ENCODE results near the gene OAT.

The OAT gene

DNA sequence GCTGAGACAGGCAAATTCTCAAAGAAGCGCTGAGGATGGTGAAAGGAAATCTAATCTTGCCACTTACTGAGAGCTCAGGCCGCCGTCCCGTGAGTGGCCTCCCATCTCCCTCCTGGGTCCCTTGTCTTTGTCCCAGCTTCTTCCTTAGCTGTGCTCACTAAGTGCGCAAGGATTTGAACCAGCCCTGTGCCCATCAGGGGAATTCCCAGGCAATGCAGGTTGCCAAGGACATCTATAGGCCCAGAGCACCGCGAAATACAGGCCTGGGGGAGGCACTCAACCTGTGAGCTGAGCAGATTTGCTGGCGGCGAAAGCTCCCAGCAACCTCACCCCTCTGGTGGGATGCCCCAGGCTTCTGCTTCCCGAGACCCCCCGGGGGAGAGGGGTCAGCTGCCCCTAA lies 64.8 kb downstream of the OAT start:
- no peak for DNase-seq (ENCODE audit: low read depth)

- no peak for DNase-seq (ENCODE audit: low read depth)
Measured at GRCh38 chr10:124353091-124353815, 65.5 kb downstream of the OAT start.

DNA sequence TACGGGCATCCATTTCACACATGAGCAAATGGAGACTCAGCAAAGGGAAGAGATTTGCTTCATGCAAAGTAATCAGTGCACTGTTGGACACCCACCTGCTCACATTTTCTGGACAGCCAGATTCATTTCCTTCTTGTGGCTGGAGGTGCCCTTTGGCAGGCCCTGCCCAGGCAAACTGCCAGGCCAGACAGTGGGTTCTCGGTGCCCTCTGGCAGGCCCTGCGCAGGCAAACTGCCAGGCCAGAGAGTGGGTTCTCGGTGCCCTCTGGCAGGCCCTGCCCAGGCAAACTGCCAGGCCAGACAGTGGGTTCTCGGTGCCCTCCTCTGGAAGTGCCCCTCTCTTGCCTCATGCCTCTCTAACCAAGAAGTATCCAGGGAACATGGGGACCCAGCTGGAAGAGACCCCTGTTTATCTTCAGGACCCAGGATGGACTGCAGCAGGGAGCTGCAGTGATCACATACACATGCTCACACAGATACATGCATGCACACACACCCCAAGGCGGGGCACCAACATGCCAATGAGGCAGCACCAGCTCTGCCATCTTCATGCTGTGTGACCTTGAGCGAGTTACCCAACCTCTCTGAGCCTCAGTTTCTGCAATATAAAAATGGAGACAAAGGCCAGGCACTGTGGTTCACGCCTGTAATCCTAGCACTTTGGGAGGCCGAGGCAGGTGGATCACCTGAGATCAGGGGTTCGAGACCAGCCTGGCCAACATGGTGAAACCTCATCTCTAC lies 67.1 kb downstream of the OAT start:
- DNase-seq (ENCODE audit: low read depth) = no peak

DNA sequence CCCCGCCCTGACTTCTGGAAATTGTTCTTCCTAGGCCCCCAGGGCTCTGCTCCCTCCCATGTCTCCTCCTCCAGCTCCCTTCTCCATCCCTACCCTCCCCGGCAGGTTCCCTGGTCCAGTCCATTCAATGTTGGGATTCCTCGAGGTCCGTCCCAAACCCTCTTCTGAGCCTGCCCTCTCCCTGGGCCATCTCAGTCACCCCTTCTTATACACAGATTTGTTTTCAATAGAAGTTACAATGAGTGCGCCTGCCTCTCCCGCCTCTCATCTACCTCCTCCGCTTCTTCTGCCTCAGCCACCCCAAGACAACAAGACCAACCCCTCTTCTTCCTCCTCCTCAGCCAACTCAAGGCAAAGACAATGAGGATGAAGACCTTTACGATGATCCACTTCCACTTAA lies 67.9 kb downstream of the OAT start:
- DNase-seq (ENCODE audit: low read depth) = no peak

GRCh38 chr10:124349996-124350280 lies 68.8 kb downstream of the OAT start:
- DNase-seq (ENCODE audit: low read depth) = no peak

DNA sequence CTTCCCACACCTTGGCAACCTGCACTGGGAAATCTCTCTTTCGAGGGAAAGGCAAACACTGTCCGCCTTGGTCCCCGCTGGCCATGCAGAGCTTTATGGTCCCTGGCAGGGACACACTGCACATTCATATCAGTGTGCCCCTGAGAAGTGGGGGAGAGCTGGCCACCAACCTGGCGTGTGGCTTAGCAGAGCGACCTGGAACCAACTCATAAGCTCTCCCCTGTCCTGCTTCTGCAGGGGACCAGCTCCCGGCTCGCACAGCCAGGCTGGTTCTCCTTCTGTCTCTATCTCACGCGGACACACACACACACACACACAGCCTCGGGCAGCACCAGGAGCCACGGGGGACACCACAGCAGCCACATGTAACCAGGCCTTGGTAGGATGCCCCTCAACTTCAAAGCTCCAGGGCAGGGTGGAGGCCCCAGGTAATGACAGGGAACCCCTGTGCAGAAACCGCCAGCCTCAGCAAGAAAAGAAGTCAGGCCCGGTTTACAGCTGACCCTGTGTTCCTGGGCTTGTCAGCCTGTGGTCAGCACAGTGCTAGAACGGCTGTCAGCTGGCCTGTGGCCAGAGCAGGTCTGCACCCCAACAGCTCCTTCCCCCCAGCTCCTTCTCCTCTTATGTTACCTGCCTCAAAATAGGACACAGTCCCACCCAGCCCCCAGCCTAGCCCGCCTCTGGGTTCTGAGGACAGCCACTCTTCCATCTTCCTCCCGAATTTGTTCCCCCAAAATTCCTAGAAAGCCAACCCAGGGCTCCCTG lies 69.3 kb downstream of the OAT start:
- DNase-seq (ENCODE audit: low read depth) = no peak

GRCh38 chr10:124348801-124349200 lies 69.9 kb downstream of the OAT start:
- no peak for DNase-seq (ENCODE audit: low read depth)

DNA sequence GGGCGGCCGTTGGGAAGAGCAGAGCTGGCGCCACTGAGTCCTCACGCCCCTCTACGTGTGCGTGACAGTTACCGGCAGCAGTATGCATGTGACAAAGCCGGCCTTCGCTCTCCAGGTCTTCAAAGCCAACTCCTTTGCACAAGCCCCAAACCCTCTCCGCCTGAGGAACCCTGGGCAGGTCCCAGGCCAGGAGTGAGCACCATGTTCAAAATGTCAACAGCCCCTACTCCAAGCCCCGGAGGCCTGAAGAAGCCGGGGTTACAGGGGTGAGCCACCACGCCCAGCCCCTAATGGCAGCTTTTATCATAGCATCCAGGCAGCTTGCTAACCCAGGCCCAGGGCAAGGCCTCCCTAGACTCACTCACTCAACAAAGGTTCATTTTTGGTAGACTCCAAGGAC lies 70.8 kb downstream of the OAT start:
- no peak for DNase-seq (ENCODE audit: low read depth)
